Measurements from ENCODE around the gene BRD9.
"Not testable (repeated sequence)": the region's sequence is repeated elsewhere in the genome, so short reads cannot be mapped to it uniquely, and the experiment has no call there.

The BRD9 gene

DNA sequence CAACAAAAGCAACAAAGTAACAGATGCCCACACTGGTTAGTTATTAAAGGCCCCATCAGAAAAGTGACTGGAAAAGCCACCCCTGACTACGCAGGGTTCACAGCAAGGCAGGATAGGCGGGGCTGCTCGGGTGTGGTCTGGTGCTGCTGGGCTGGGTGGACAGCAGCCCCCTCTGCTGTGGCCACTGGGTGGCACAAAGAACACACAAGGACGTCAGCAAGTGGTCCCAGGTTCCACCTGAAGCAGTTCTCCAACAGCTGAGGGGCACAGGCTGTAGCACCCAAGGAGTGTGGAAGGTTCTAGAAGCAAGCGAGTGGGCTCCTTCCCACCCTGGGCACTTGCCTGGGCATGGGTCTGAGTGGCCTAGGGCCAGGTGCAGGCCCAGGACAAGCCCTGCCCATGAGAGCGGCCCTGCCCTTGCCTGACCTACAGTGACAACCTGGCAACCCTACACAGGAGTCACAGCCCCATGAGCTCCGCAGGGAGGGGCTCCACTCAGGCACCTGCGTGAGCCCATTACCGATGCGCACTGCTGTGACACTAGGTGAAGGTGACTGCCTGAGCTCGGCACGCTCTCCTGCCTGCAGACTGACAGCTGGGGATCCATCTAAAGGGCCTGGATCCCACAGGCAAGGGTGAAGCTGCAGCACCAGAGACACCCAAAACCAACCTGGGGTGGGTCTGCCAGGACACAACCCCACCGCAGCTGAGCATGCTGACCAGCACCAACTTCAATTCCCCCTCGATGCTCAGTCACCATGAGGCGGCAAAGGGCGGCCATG is 8.1 kb downstream of the BRD9 start:
- no peak for DNase-seq
- in situ Hi-C loops (cut with HindIII; ENCODE audit: low pct_ligation_motif_present, low pct_unique_long_range_greater_than_20kb, low sequenced_read_pairs) = no loop called here

DNA sequence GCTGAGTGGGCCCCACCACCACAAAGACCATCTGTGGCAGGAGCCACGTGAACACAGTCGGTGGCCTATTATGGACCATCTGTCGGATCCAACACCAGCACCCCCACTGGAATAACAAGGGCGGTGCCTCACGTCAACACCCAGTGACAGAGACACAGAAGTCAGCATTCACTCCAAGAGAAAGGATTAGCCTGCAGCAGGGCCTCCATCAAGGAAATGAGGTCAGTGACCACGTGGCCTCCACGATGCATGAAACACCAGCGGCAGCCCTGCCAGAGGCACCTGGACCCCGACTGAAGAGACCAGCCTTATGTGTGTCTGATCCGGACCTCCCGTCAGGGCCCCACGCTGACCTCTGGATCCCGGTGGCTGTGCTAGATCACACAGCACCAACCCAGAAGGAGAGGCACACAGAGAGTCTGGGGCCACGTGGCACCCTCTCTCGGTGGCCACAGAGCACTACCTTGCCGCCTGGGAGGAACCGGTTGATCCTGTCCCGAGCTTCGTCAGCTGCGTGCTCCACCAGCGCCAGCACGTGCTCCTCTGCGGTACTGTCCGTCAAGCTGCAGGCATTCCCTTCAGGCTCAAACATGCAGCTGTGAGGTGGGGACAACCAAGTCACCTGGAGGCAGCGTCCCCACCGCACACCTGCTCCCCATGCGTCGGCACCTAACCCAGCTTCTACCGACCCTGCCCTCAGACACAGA is 9.0 kb downstream of the BRD9 start:
- DNase-seq = no peak
- in situ Hi-C loops (cut with HindIII; ENCODE audit: low pct_ligation_motif_present, low pct_unique_long_range_greater_than_20kb, low sequenced_read_pairs) = no loop called here

DNA sequence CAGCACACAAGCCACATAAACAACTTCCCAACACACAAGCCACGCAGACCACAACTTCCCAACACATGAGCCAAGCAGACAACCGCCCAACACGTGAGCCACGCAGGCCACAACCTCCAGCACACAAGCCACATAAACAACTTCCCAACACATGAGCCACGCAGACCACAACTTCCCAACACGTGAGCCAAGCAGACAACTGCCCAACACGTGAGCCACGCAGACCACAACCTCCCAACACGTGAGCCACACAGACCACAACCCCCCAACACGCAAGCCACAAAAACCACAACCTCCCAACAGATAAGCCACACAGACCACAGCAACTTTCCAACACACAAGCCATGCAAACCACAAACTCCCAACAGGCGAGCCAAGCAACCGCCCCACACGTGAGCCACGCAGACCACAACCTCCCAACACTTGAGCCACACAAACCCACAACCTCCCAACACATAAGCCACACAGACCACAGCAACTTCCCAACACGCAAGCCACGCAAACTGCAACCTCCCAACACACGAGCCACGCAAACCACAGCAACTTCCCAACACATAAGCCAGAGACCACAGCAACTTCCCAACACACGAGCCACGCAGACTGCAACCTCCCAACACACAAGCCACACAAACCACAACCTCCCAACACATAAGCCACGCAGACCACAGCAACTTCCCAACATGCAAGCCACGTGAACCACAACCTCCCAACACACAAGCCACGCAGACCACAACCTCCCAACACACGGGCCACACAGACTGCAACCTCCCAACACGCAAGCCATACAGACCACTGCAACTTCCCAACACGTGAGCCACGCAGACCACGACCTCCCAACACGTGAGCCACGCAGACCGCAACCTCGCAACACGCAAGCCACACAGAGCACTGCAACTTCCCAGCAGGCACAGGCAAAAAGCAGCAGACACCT is 10.1 kb downstream of the BRD9 start:
- DNase-seq = no peak
- in situ Hi-C loops (cut with HindIII; ENCODE audit: low pct_ligation_motif_present, low pct_unique_long_range_greater_than_20kb, low sequenced_read_pairs) = no loop called here

DNA sequence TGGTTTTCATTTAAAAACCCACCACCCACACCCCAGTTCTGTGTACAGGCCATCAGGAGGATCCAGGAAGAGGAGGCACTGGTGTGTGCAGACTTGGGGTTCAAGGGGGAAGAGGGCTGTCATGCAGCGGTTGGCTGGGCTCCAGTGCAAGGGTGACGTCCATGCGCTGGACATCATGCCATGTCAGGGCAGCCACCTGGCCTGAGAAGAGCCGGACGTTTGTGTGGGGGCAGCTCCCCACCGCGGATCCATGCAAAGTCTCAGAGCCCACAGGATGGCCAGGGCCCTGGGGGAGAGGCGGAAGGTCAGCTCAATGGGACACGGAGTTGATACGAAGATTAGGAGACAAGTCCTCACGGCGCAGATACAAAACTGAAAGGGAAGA is 11.1 kb downstream of the BRD9 start:
- no peak for DNase-seq
- in situ Hi-C loops (cut with HindIII; ENCODE audit: low pct_ligation_motif_present, low pct_unique_long_range_greater_than_20kb, low sequenced_read_pairs) = no loop called here

DNA sequence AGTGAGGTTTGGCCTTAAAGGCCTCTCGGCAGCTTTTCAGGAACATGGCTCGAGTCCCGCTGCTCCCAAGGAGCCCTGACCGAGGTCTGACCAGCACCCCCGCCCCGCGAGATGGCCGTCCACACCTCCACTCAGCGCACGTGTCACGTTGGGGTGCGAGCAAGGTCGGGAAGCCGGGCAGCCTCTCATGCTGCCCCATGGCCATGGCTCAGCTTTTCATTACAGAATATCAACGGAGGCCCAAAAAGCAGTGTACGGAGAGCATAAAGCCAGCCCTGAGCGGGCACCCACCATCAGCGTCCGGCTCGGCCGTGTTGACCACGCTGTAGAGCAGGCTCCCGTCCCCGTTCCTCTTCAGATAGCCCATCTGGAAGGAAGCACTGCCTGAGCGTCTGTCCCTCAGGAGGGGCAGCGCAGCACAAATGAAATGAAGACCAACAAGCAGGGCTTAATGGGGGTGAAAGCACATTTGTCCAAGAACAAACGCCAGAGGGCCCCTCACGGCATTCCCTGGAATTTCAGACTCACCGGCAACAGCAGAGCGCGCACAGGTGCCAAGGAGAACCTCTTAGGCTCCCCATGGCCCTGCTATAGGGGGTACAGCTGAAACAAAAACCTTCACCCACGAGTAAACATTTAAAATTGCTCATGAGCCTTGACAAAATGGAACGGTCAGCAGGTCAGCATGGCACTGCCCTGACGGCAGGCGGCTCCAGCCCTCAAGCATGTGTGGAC is 11.6 kb downstream of the BRD9 start:
- in situ Hi-C loops (cut with HindIII; ENCODE audit: low pct_ligation_motif_present, low pct_unique_long_range_greater_than_20kb, low sequenced_read_pairs) = no loop called here

DNA sequence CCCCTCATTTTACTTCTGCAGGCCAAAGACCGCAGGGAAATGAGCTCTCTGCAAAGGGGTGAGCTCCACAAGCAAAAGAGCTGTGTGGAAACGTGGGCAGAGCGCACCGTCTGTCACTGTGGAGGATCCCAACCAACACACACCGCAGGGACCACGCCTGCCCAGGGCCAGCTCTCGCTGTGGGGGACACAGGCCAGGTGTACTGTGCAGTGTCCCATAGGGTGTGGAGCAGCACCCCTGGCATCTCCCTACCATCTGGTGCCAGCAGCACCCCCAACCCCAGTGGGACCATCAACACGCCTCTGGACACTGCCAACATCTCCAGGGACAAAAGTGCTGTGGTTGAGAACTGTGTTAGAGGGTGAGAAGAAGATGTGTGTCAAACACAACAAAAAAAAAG is 13.9 kb downstream of the BRD9 start:
- in situ Hi-C loops (cut with HindIII; ENCODE audit: low pct_ligation_motif_present, low pct_unique_long_range_greater_than_20kb, low sequenced_read_pairs); DNase-seq: not testable (repeated sequence)

More for the DNA sequence above, 11.6 kb downstream of the BRD9 start:
- DNase-seq = no peak

DNA sequence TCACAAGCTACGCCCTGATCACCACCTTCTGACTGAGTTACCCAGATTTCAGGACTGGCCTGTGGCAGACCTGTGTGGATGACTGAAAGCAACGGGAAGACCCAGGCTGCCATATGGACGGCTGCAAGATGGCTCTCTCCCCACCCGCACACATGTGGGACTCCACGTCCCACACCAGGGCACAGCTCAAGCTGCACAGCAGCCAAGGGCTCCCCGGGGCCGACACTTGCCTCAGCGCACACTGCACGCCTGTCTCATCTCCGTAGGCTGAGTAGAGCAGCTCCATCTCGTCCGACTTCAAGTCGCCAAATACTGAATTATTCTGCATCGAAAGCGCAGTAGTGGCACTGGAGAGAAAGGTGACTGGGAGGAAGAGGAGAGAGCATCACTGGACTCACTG is 14.5 kb downstream of the BRD9 start:
- in situ Hi-C loops (cut with HindIII; ENCODE audit: low pct_ligation_motif_present, low pct_unique_long_range_greater_than_20kb, low sequenced_read_pairs) = no loop called here

DNA sequence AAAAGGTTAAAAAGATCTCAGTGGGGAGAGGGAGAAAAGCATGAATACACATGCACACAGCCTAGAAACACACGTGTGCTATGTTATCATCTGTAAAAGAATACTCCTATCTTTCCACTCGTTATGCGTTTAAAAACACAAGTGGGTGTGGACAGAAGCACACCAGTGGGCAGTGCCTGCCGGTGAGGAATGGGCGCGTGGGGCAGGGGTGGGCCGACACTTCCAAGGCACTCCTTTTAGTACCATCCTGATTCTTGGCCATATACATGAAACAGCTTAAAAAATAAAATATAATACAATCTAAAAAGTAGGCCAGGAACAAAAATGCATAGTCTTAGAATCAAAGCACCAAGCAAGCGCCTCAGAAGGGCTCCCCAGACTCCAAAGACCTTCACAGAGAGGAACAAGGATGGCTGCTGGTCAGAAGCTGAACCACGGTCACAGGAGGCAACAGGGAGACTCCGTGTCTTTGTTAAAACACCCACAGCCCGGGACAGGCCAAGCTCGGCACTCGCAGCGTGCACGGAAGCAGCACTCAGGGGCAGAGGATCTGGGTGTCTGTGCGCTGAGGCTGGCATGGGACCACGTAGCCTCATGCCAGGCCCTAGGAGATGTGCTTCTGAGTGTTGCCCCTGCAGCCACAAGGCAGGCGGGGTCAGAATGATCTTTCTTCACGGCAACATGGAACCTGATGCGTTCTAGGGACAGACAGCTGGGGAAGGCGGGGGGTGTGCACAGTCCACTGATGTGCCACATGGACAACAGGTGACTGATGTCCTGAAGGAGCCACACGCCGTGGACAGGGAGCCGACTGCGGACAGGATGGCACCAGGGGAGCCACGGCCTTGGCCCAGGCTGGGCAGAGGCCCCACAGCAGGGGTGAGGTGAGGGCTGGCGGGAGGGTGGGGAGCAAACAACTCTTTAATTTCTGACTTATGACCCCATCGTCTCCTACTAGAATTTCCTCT is 15.9 kb downstream of the BRD9 start:
- in situ Hi-C loops (cut with HindIII; ENCODE audit: low pct_ligation_motif_present, low pct_unique_long_range_greater_than_20kb, low sequenced_read_pairs) = no loop called here
- no peak for DNase-seq

More for the DNA sequence above, 14.5 kb downstream of the BRD9 start:
- DNase-seq = no peak

DNA sequence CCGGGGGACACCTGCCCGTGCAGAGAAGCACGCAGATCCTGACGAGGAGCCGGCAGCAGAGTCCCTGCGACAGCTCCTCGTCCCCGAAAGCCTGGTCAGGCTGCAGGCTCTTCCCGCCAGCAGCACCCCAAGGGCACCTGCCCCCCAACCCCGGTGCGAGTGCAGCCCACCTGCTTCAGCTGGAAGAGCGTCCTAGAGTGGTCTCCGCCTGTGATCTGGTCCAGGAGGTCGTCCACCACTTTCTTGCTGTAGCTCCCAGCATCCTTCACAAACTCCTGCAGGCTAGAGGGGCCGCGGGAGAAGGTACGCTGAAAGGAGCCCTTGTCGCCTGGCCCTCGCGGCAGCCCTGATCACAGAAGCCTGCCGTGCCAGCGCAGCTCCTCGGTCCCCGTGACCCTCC is 16.7 kb downstream of the BRD9 start:
- in situ Hi-C loops (cut with HindIII; ENCODE audit: low pct_ligation_motif_present, low pct_unique_long_range_greater_than_20kb, low sequenced_read_pairs) = no loop called here
- no peak for DNase-seq

DNA sequence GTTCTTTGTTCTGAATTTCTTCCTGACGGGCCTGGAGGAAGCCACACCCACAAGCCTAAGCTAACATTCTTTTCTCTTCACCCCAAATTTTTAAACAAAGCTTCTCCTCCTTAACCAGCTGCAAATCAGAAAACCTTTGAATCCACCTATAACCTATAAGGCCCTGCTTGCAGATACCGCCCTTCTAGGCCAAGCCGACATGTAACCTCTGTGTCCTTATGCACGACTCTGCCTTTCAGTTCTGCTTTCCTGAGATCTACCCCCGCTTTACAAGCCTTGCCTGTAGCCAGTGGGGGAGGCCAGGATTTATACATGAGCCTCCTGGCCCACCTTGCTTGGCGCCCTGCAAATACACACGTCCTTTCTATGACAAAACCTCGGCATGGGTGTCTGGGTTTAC is 19.3 kb downstream of the BRD9 start:
- in situ Hi-C loops (cut with HindIII; ENCODE audit: low pct_ligation_motif_present, low pct_unique_long_range_greater_than_20kb, low sequenced_read_pairs) = no loop called here

DNA sequence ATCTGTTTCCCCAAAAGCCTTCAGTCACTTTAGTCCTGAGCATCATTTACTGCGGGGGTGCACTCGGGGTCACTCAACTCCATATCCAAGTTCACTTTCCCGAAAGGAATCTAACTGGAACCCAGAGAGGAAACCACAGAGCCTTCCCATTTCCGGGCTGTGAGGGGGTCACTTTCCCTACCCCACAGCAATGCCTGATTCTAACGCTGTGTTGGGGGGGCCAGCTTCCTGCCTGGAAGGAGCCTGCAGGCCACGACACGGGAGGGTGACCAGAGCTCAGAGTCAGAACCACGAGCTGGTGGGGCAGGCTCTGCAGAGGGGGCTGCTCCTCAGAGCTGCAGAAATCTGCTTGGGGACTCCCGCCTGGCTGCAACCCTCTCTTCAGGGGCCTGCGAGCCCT is 20.3 kb downstream of the BRD9 start:
- in situ Hi-C loops (cut with HindIII; ENCODE audit: low pct_ligation_motif_present, low pct_unique_long_range_greater_than_20kb, low sequenced_read_pairs) = no loop called here
- no peak for DNase-seq

More for the DNA sequence above, 19.3 kb downstream of the BRD9 start:
- no peak for DNase-seq

DNA sequence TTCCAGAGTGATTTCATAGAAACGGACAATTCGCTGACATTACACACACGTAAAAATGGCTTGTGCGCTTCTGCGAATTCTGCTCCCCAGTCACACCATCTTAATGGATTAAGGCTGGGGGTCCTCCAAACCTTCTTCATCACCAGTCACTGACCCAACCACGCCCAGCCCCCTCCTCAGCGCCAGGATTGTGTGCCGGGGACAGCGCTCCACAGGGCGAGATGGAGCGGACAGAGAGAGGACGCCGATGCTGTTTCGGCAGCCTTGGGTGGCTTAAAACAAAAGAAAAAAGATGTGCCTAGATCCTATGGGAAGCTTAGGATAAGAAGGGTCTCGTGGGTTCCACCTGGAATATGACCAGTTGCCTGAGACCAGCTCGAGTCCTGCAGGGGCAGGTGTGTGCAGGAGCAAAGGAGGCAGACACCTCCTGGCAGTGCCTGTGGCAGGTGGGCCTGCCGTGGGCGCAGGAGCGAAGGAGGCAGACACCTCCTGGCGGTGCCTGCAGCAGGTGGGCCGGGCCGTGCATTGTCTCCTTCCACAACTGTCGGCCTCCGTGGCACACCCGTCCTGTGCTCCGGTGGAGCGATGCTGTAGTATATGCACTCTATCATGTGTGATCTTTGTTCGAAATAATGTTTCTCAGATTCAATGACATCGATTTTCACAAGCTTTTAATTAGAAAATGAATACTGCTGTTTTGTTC is 20.9 kb downstream of the BRD9 start:
- DNase-seq = no peak
- in situ Hi-C loops (cut with HindIII; ENCODE audit: low pct_ligation_motif_present, low pct_unique_long_range_greater_than_20kb, low sequenced_read_pairs) = no loop called here

DNA sequence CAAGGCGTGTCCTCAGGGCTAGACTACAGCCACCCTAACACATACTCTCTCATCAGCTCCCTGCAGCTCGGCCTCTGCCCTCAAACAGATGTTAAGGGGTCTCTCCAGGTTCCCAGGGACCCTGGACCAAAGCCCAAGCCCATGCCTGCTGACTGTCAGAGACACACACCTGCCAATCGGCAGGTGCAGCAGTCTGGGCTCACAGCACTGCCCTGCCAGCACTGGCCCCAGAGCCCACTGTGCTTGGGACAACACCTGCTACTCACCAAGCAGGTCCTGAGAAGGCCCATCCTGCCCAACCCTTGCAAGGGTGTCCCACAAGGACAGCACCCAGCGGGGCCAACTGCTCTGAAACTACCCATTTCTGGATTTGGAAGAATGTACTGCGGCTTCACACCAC is 21.6 kb downstream of the BRD9 start:
- in situ Hi-C loops (cut with HindIII; ENCODE audit: low pct_ligation_motif_present, low pct_unique_long_range_greater_than_20kb, low sequenced_read_pairs) = no loop called here
- DNase-seq = no peak

DNA sequence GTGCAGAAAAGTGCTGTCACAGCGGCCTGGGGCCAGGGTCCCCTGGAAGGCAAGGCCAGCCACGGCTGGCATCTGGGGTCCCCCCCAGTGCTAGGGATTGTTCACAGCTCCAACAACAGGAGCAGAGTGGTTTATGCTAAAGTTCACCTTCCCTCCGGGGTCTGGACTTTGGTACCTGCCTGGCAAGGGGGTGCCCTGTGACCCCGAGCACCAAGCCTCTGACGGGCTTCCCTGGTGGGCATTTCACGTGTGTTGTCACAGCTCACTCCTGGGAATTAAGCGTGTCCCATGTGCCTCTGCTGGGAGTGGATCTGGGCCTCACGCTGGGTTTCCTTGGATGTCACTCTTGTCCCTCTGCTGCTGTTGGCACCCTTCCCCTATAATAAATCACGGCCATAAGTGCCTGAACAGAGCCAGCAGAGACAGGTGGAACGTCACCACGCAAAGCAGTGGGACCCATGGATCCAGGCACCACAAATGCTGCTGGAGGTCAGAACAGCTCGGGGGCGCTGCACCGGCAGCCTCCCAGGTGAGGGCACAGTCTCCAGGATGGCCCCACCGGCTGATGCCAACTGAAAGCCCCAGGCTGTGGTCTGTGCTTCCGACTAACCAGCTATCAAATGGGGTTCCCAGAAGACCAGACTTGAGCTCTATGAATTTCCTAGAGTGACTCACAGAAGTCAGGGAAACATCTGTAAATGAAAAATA is 24.0 kb downstream of the BRD9 start:
- in situ Hi-C loops (cut with HindIII; ENCODE audit: low pct_ligation_motif_present, low pct_unique_long_range_greater_than_20kb, low sequenced_read_pairs) = no loop called here
- DNase-seq = no peak

DNA sequence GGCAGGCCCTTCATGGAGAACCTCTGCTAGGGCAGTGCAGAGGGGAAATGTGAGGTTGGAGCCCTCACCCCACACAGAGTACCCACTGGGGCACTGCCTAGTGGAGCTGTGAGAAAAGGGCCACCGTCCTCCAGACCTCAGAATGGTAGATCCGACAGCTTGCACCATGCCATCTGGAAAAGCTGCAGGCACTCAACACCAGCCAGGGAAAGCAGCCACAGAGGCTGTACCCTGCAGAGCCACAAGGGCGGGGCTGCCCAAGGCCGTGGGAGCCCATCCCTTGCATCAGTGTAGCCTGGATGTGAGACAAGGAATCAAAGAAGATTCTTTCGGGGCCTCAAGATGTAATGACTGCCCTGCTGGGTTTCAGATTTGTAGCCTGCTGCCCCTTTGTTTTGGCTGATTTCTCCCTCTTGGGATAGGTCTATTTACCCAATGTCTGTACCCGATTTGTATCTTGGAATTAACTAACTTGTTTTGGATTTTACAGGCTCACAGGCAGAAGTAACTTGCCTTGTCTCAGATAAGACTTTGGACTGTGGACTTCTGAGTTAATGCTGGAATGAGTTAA is 25.2 kb downstream of the BRD9 start:
- DNase-seq = no peak
- in situ Hi-C loops (cut with HindIII; ENCODE audit: low pct_ligation_motif_present, low pct_unique_long_range_greater_than_20kb, low sequenced_read_pairs) = no loop called here

DNA sequence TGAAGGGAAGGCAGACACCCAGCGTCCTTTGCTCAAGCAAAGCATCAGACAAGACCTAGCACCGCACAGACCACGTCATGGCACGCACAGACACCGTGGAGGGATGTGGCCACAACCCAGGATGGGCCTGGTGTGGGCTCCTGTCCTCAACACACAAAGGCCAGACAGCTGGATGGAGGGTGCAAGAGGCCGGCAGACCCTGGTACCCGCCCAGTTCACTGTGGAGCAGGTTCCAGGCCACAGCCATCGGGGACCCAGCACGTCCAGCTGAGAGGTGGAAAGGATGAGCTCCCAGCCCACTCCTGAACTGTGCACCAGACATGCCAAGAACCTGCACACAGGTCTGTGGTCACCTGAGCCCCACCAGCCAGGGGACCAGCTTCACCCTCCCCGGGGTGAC is 26.8 kb downstream of the BRD9 start:
- no peak for DNase-seq
- in situ Hi-C loops (cut with HindIII; ENCODE audit: low pct_ligation_motif_present, low pct_unique_long_range_greater_than_20kb, low sequenced_read_pairs) = no loop called here

Measured in ACHN (cell line).